Astrocyte of the spinal cord (primary cell): Measurements from ENCODE around the gene UNC13A.
A peak's percentile ranks its signal among the peaks of the same experiment; 100 is the strongest.

Experiments used
- DNase-seq: peaks from one replicate; pipeline ENCODE4 v3.0.0; 2011; ENCODE audit warnings: low read depth, low spot score
- H3K4me3 ChIP-seq: 2 replicates; pipeline ENCODE4 v1.5.1; 2011; ENCODE audit warnings: low read depth, mild to moderate bottlenecking, low read length, moderate library complexity
- CTCF ChIP-seq: IDR thresholded peaks from 2 replicates; pipeline ENCODE4 v1.5.1; 2012; ENCODE audit warnings: low read depth, mild to moderate bottlenecking, low read length, inconsistent platforms
- in situ Hi-C: cut with HindIII; loops from 2 replicates; pipeline ENCODE4 v1.10.0; 2017; ENCODE audit warnings: low sequenced_read_pairs

The UNC13A gene

GRCh38 chr19:17721111-17721628 lies 33.0 kb upstream of the UNC13A start:
- in situ Hi-C loops, result no loop called here
- H3K4me3 ChIP-seq, result peak overlapping the region; percentile 85
- no peak for TF ChIP-seq CTCF
- DNase-seq, result no peak

DNA sequence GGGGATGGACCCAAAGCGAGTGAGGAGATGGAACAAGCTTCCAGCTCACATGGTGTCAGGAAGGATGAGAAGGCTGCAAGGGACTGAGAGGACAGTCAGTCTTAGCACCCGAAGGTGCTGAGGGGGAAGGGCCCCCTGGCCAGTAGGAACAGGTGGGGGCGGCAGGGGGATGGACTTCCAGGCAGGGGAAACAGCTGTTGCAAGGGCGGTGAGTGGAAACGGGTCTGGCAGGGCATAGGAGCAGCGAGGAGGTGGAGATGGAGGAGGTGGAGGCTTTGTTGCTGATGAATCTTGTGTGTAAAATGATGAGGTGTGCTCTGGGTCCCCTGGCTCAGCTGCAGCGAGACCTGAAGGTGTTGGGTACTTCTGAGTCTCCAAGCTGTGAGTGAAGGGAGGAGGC lies 32.3 kb upstream of the UNC13A start:
- no peak for TF ChIP-seq CTCF
- in situ Hi-C loops, result no loop called here
- DNase-seq, result no peak
- peak overlapping the region; percentile 85 for H3K4me3 ChIP-seq

- no peak for TF ChIP-seq CTCF
- in situ Hi-C loops, result no loop called here
- H3K4me3 ChIP-seq, result peak overlapping the region; percentile 85
- no peak for DNase-seq
Measured at GRCh38 chr19:17719730-17720400, 31.7 kb upstream of the UNC13A start.

DNA sequence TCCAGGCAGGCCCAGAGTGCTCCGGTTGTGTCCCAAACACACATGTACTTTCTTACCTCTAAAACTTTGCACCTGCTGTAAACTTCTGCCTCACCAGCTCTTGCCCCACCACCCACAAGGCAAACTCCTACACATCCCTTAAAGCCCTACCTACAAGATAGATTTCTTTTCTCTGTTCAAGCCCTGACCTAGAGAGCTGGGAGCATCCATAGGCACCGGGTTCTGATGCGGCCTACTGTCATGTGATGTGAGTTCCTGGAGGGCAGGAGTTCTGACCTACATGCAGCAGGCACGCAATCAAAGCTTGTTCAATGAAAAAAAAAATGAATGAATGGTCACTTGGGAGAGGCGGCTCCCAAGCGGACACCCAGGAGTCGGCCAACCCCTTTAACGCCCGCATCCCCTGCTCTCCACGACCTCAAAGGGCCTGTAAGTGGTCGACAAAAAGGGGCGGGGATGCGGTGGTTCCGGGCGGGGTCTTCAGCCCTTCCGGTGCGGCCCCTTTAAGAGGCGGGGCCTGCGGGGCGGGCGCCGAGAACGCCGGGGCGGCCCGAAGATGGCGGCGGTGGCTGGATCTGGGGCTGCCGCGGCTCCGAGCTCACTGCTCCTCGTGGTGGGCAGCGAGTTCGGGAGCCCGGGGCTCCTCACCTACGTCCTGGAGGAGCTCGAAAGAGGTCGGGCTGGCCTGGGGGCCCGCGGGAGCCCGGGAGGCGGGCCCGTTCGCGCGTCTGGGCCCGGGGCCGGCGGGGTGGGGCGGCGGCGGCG lies 31.0 kb upstream of the UNC13A start, which contains the start of gene MAP1S:
TSS of gene MAP1S (plus strand) at position 534 of the 765 bp plus-strand sequence. CDS start at position 557, 23 bp downstream.
- peak within 1 kb of the TSS; percentile 85 for H3K4me3 ChIP-seq
- in situ Hi-C loops, result no loop called here
- DNase-seq, result peak; percentile 50
- TF ChIP-seq CTCF, result no peak

- TF ChIP-seq CTCF, result no peak
- in situ Hi-C loops, result no loop called here
- DNase-seq, result no peak
- no peak overlapping the region for H3K4me3 ChIP-seq
Measured at GRCh38 chr19:17718550-17718946, 30.4 kb upstream of the UNC13A start.

DNA sequence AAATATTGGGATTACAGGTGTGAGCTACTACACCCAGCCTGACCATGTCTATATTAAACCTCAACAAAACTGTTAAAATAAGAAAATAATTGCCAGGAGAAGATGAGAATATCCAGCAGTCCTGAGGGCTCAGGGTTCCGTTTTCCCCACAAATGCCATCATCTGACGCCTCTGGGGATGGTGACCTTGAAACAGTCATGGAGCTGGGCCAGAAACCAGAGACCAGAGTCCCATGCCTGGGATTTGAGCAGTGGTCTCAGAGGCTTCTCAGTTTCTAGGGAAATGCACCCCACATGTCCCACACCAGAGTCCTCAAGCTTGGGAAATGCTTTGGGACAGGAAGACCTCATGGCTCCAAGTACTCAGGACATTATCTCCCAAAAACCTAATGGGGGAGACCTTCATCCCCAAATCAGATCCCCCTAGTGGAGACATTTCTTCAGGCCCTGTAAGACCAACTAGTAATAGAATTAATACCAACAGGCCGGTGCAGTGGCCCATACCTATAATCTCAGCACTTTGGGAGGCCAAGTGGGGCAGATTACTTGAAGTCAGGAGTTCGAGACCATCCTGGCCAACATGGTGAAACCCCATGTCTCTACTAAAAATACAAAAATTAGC lies 28.3 kb upstream of the UNC13A start:
- in situ Hi-C loops, result no loop called here
- no peak overlapping the region for H3K4me3 ChIP-seq
- no peak for TF ChIP-seq CTCF
- no peak for DNase-seq
